Mucosa of rectum (tissue), 2 donors: ENCODE data around the gene RCSD1.

Experiments used
- H3K27ac ChIP-seq, 2 donors: one replicate each; pipeline ENCODE4 v1.7.0; 2013; ENCODE audit warnings: inconsistent platforms in 2 of 2, low read depth in 2 of 2, low read length in 2 of 2
- H3K27me3 ChIP-seq, 2 donors: one replicate each; pipeline ENCODE4 v1.7.0; 2013; ENCODE audit warnings: low read length in 2 of 2; ENCODE audit not compliant: control insufficient read depth in 2 of 2, insufficient read depth in 2 of 2
- H3K36me3 ChIP-seq, 2 donors: one replicate each; pipeline ENCODE4 v1.7.0; 2013; ENCODE audit warnings: low read length in 2 of 2; ENCODE audit not compliant: control insufficient read depth in 2 of 2, insufficient read depth in 2 of 2
- H3K4me1 ChIP-seq, 2 donors: one replicate each; pipeline ENCODE4 v1.7.0; 2013; ENCODE audit warnings: low read length in 2 of 2, mild to moderate bottlenecking in 1 of 2; ENCODE audit not compliant: control insufficient read depth in 2 of 2, insufficient read depth in 2 of 2
- H3K4me3 ChIP-seq, 2 donors: one replicate each; pipeline ENCODE4 v1.7.0; 2013; ENCODE audit warnings: low read length in 2 of 2
- H3K9ac ChIP-seq, 2 donors: one replicate each; pipeline ENCODE4 v1.7.0; 2013; ENCODE audit warnings: low read length in 2 of 2, low read depth in 1 of 2, mild to moderate bottlenecking in 1 of 2
- H3K9me3 ChIP-seq, 2 donors: one replicate each; pipeline ENCODE4 v1.7.0; 2013; ENCODE audit warnings: low read length in 2 of 2; ENCODE audit not compliant: control insufficient read depth in 2 of 2
- donor health status: healthy.
- donor health status: Normal muscosa, but diverticular disease.

The RCSD1 gene

DNA sequence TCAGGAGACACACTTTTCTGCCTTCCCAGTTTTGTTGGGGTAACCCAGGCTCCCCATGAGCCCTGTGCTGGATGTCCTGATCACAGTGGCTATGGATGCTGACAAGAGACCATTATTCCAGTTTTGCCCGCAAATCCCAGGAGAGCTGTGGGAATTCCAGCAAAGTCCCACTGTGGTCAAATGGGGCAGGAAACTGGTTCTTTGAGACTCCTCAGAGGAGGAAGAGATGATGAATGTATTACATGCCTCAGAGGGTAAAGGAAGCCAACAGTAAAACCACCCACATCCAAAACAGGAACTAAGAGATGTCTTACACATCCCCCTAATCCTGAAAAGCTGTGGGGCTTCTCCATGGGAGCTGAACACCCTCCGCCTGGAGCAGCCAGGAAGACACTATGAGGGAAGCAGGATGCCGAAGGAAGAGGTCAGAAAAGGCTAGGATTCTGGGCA, 78.9 kb downstream of the RCSD1 start:
- Histone ChIP-seq H3K27ac (no peak overlapping the region), H3K36me3 (no peaks in the 10 kb centered on the region), H3K9me3 (no peaks in the 10 kb centered on the region), H3K4me3 (no peak overlapping the region), H3K27me3 (no peaks in the 10 kb centered on the region), H3K9ac (no peak overlapping the region), H3K4me1 (peaks cover 14 to 17% of the 10 kb centered on the region in 2 donors)

DNA sequence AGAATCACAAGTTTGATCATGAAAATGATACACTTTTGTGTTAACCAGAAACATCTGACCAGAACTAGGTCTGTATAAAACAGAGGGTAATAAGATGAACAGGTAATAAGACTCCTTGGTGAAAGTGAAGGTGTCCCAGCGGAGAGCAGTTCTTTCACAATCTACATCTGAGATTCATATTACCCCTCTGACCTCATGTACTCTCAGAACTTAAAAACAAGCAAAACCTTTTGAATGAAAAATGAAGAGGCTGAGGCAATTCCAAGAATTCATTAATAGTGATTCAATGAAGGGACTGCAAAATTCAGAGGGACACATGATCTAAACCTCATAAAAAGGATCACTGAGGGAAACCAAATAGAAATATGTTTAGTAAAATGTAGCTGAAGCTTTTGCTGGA, 80.8 kb downstream of the RCSD1 start:
- H3K27me3 ChIP-seq = no peaks in the 10 kb centered on the region
- H3K9me3 ChIP-seq = no peaks in the 10 kb centered on the region
- H3K4me1 ChIP-seq = peaks cover 21 to 26% of the 10 kb centered on the region in 2 donors
- H3K4me3 ChIP-seq = no peak overlapping the region
- no peaks in the 10 kb centered on the region for H3K36me3 ChIP-seq
- no peak overlapping the region for H3K9ac ChIP-seq
- no peak overlapping the region for H3K27ac ChIP-seq

DNA sequence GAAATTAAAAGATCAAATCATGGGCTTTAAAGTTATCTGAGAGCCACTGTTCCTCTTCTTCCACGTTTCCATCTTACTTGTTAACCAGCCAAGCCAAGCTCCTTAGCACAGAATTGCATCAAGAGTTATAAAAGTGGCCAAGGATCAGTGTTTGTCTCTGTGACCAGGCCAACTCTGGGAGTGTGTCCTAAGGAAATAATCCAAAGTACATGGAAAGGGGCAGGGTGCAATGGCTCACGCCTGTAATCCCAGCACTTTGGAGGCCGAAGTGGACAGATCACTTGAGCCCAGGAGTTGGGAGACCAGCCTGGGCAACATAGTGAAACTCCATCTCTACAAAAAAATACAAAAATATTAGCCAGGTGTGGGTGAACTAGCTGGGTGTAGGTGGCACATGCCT, 81.8 kb downstream of the RCSD1 start:
- Histone ChIP-seq H3K9me3 (no peaks in the 10 kb centered on the region), H3K4me3 (no peak overlapping the region), H3K9ac (no peak overlapping the region), H3K27ac (peak overlapping the region in 1 of 2 donors; percentile 17), H3K4me1 (peaks cover 21 to 26% of the 10 kb centered on the region in 2 donors), H3K27me3 (no peaks in the 10 kb centered on the region), H3K36me3 (no peaks in the 10 kb centered on the region)

DNA sequence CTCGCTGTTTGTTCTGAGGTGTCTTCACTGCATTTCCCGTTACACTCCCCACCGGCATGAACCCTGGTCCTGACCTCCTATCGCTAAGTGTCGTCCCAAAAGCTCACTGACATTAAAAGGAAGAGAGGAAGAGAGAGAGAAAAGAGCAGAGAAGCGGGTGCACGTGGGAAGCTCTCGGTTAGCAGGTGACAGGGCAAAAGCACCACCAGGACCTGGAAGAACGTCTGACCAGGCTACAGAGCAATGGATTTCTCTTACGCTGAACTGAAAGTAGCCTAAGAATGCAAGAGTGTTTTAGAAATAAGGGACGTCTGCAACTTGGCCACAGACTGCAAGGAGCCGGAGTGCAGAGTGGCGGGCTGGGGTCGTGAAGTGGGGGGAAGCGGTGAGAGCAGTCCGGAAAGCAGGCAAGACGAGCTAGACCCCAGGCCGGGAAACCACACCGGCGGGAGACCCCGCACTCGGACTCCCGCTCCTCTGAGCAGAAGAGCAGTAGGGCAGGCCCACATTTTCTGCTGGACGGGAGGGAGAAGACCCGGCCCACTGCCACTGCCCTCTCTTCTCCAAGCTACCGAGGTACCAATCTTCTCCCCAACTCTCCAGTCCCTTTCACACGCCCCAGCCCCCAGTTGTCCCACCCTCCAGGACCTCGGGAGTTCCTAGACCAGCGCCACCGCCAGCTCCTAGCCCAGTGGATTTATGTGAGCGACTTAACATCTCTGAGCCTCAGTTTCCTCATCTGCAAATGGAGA, 83.5 kb downstream of the RCSD1 start:
- Histone ChIP-seq H3K9ac (peak overlapping the region; percentile 81 to 90), H3K27ac (peak overlapping the region; percentile 93 to 94), H3K27me3 (no peaks in the 10 kb centered on the region), H3K4me3 (peak overlapping the region; percentile 96 to 97), H3K36me3 (no peaks in the 10 kb centered on the region), H3K9me3 (no peaks in the 10 kb centered on the region), H3K4me1 (peaks cover 21 to 26% of the 10 kb centered on the region in 2 donors)

DNA sequence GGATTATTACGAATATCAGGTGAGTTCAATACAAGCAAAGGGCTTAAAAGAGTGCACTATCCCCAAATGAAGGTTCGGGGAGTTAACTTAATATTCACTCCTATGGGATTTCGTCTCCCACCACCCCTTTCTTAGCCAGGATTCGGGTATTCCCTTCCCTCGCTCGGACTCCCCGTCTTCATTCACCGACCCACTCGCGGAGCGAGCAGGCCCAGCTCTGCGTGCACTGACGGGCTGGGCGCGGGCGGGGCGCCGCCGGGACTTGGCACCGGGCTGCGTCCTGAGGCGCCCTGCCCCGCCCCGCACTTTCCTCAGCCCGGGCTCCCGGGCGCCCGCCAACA, 84.0 kb downstream of the RCSD1 start:
- peak overlapping the region; percentile 93 to 94 for H3K27ac ChIP-seq
- H3K9me3 ChIP-seq = no peaks in the 10 kb centered on the region
- H3K9ac ChIP-seq = peak overlapping the region; percentile 90
- no peaks in the 10 kb centered on the region for H3K27me3 ChIP-seq
- H3K36me3 ChIP-seq = no peaks in the 10 kb centered on the region
- H3K4me3 ChIP-seq = peak overlapping the region; percentile 96 to 97
- peaks cover 21 to 23% of the 10 kb centered on the region in 2 donors for H3K4me1 ChIP-seq

DNA sequence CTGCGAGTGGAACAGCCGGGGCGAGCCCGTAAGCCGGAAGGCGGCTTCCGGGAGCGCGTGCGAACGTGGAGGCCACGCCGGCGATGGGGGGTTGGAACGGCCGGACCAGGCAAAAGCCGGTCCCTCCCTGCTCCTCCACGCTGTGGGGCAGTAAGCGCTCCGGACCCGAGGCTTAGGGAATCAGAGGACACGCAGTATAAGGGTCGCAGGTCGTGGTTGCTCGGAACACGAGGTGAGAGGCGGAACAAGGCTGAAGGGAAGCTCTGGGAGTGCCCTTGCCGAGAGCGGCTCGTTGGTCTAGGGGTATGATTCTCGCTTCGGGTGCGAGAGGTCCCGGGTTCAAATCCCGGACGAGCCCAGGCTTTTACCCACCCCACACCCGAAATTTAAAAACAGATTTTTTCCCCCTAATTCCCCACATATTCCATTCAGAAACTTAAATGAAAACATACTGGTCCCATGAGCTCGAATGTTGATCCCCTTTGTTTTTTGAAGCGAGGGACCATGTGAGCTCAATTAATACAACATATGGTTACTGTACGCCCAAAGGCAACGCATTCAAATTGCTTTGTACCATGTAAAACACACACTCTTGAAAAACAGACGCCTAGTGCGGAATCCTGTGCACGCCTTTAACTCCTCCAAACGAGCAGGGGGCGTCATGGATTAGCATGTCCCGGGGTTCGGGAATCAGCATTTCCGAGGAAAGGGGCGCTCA, 84.6 kb downstream of the RCSD1 start:
- Histone ChIP-seq H3K9ac (peak overlapping the region; percentile 90), H3K4me3 (peak overlapping the region; percentile 96 to 97)

DNA sequence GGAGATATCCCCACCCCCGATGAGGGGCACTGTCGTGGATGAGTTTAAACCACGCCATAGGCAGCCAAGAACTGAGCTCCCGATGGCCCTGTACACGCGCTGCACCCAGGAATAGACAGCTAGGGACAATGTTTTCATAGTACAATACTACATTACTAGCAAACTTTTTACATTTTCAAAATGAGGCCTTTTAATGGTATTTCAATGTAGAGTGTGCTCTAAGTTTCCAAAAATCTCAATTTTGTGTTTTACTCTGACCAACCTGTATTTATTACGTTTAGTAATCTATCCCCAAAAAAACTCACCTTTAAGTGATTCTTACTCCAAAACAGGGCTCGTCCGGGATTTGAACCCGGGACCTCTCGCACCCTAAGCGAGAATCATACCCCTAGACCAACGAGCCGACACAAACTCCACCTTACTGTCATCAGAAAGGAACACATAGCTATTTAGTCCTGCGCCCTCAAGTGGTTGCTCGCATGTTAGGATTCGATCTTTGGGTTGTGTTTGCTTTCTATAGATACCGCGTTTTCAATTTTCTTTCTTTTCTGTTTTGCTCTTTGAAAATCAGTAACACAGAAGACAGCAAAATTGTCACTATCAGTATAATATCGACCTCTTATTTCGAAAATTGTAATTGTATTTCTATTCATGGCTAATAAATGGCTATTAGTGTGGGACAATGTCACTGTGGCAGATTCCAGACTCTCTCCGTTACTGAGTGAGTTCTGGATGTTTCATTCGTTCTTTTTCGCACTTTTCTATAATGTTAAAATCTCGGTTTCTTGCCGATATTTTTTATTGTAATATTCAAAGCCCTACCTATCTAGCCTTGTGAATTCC, 85.3 kb downstream of the RCSD1 start:
- Histone ChIP-seq H3K4me1 (peaks cover 21 to 23% of the 10 kb centered on the region in 2 donors), H3K9ac (peak overlapping the region; percentile 90), H3K9me3 (no peaks in the 10 kb centered on the region), H3K27ac (peak overlapping the region; percentile 93 to 94), H3K36me3 (no peaks in the 10 kb centered on the region), H3K4me3 (peak overlapping the region; percentile 96 to 97), H3K27me3 (no peaks in the 10 kb centered on the region)

More for the DNA sequence above, 84.6 kb downstream of the RCSD1 start:
- Histone ChIP-seq H3K9me3 (no peaks in the 10 kb centered on the region), H3K4me1 (peaks cover 21 to 23% of the 10 kb centered on the region in 2 donors), H3K36me3 (no peaks in the 10 kb centered on the region), H3K27me3 (no peaks in the 10 kb centered on the region), H3K27ac (peak overlapping the region; percentile 93 to 94)

DNA sequence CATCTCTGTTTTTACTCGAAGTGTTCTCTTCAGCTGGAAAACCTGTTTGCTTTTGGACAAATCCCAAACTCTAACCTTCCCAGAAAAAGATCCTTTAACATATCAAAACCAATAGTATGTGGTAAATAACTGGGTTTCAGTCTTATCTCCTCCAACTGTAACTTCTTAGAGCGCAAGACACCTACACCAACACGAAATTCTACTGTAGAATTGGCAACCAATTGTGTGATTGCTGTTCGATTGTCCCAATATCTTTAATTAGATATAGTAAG, 85.9 kb downstream of the RCSD1 start:
- peak overlapping the region; percentile 73 to 97 for H3K4me3 ChIP-seq
- H3K36me3 ChIP-seq = no peaks in the 10 kb centered on the region
- H3K9ac ChIP-seq = peak overlapping the region; percentile 60 to 90
- no peaks in the 10 kb centered on the region for H3K9me3 ChIP-seq
- peak overlapping the region; percentile 20 to 54 for H3K27ac ChIP-seq
- H3K4me1 ChIP-seq = peaks cover 25 to 26% of the 10 kb centered on the region in 2 donors
- no peaks in the 10 kb centered on the region for H3K27me3 ChIP-seq

DNA sequence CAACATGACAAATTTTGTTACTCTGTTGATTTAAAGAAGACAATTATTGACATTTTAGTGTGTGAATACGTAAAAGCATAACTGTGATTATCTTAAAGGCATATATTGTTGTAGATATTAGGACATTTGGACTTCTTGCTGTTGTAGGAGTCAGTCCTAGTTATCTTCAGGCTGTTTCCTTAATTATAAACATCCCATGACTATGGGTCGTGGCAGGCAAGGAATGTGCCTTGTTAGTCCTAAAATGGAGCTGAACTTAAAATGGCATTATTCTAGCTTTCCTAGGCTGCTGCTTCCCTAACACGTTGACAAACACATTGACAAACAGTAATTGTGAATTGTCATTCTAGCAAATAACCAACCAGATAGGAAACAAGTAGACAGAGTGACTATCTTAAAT, 87.3 kb downstream of the RCSD1 start:
- H3K4me1 ChIP-seq = peaks cover 23 to 26% of the 10 kb centered on the region in 2 donors
- no peak overlapping the region for H3K27ac ChIP-seq
- H3K4me3 ChIP-seq = no peak overlapping the region
- no peaks in the 10 kb centered on the region for H3K36me3 ChIP-seq
- H3K27me3 ChIP-seq = no peaks in the 10 kb centered on the region
- no peaks in the 10 kb centered on the region for H3K9me3 ChIP-seq
- H3K9ac ChIP-seq = no peak overlapping the region
